Sigmoid colon (tissue), 3 donors: ENCODE measurements around the gene STPG3.

Source experiments
- POLR2A ChIP-seq, 2 donors: fragments of 450-650 bp; IDR thresholded peaks; one replicate each; pipeline ENCODE4 v1.6.1; 2016; ENCODE audit warnings: antibody characterized with exemption in 2 of 2, mild to moderate bottlenecking in 2 of 2, moderate library complexity in 2 of 2
- TF ChIP-seq, protein P1 (sequence below), 4 experiments: fragments of 450-650 bp in 3 of 4; fragments of 200-600 bp in 1 of 4; IDR thresholded peaks; one replicate each; pipeline ENCODE4 v1.5.1; 2016 to 2019; ENCODE audit warnings: antibody characterized with exemption in 4 of 4, mild to moderate bottlenecking in 3 of 4, moderate library complexity in 2 of 4

DNA sequence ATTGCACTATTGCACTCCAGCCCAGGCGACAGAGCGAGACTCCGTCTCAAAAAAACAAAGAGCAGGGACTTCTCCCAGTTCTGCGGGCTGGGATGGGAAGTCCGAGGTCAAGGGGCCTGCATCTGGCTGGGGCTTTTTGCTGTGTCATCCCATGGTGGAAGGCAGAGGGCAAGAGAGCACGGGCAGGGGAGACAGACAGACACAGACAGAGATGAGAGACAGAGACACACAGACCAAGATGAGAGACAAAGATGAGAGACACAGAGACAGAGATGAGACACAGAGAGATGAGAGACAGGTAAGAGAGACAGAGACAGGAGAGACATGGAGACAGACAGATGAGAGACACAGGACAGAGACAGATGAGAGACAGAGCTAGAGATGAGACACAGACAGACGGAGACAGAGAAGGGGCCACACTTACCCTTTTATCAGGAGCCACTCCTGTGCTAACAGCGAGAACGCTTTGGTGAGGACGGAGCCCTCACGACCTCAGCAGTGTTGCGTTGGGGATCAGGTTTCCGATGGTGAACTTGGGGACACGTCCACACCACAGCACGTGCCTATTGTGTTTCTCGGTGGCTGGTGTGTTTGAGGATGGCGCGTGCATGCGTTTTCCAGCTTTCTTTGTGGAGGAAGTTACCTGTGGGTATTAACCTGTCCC, 17.6 kb downstream of the STPG3 start:
- no peak for TF ChIP-seq POLR2A (IDR thresholded peaks at IDR 0.05)
- TF ChIP-seq, protein P1, sequence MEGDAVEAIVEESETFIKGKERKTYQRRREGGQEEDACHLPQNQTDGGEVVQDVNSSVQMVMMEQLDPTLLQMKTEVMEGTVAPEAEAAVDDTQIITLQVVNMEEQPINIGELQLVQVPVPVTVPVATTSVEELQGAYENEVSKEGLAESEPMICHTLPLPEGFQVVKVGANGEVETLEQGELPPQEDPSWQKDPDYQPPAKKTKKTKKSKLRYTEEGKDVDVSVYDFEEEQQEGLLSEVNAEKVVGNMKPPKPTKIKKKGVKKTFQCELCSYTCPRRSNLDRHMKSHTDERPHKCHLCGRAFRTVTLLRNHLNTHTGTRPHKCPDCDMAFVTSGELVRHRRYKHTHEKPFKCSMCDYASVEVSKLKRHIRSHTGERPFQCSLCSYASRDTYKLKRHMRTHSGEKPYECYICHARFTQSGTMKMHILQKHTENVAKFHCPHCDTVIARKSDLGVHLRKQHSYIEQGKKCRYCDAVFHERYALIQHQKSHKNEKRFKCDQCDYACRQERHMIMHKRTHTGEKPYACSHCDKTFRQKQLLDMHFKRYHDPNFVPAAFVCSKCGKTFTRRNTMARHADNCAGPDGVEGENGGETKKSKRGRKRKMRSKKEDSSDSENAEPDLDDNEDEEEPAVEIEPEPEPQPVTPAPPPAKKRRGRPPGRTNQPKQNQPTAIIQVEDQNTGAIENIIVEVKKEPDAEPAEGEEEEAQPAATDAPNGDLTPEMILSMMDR (IDR thresholded peaks at IDR 0.05), result no peak
